HL-60 (cell line): ENCODE data around the gene AP5M1.

Experiments used
- CTCF ChIP-seq: IDR thresholded peaks from one replicate; pipeline ENCODE4 v1.5.1; 2011; ENCODE audit warnings: low read length, control low read depth, inconsistent platforms; ENCODE audit not compliant: insufficient read depth
- GABPA ChIP-seq: IDR thresholded peaks from 2 replicates; pipeline ENCODE4 v1.6.1; 2012; ENCODE audit warnings: low read depth
- POLR2AphosphoS5 ChIP-seq: IDR thresholded peaks from 2 replicates; pipeline ENCODE4 v1.6.1; 2012; ENCODE audit warnings: low read depth

- no peak for TF ChIP-seq CTCF
- no peak for TF ChIP-seq POLR2AphosphoS5
- no peak for TF ChIP-seq GABPA
Observed at GRCh38 chr14:57323721-57324120, 55.0 kb downstream of the AP5M1 start.
